PC-3 (cell line): Measurements from ENCODE around the gene ADAMTS15. TPM values are rescaled to one million over a fixed set of nuclear protein-coding genes. Genes with fewer than 3 reads are reported as not detected.

ENCODE experiments used
- ATAC-seq: fragments of 200-7000 bp; cut with Tn5 transposase; 2 replicates; pipeline ENCODE4 v1.9.1; 2020; ENCODE audit warnings: mild to moderate bottlenecking, moderate library complexity
- BruUV-seq: library from RNA; stranded (reverse); fragments of 400-500 nt; replicated peaks from 2 replicates; lab custom pipeline; 2021; lab: Mats Ljungman, UMichigan
- CTCF ChIA-PET: fragments of 300-600 bp; sonication (Branson Sonifier 250); formaldehyde crosslinking; loops from one replicate; lab custom pipeline; 2022; ENCODE audit warnings: antibody characterized with exemption; lab: Charles Lee
- POLR2A ChIA-PET: fragments of 300-600 bp; sonication (Branson Sonifier 250); formaldehyde crosslinking; loops from one replicate; lab custom pipeline; 2022; ENCODE audit warnings: antibody characterized with exemption; ENCODE audit not compliant: unreplicated experiment; lab: Charles Lee
- DNase-seq: peaks from one replicate; pipeline ENCODE4 v3.0.0-alpha.2; 2015
- H2AFZ ChIP-seq: fragments of 300-600 bp; sonication (generic); 2 replicates; pipeline ENCODE4 v1.6.0; 2016; ENCODE audit warnings: antibody characterized with exemption, low read length
- H3F3A ChIP-seq: fragments of 300-600 bp; sonication (generic); one replicate; pipeline ENCODE4 v1.6.0; 2017; ENCODE audit warnings: antibody characterized with exemption, low read length, control low read depth, mild to moderate bottlenecking; ENCODE audit not compliant: unreplicated experiment
- H3K27ac ChIP-seq: fragments of 300-600 bp; sonication (generic); 2 replicates; pipeline ENCODE4 v1.5.1; 2016; ENCODE audit warnings: mild to moderate bottlenecking, low read length
- H3K27me3 ChIP-seq: fragments of 300-600 bp; sonication (generic); 2 replicates; pipeline ENCODE4 v1.6.1; 2016; ENCODE audit warnings: low read length, mixed read lengths
- H3K36me3 ChIP-seq: fragments of 300-600 bp; sonication (generic); 2 replicates; pipeline ENCODE4 v1.6.1; 2016; ENCODE audit warnings: low read depth, mixed run types, low read length, mixed read lengths
- H3K4me1 ChIP-seq: fragments of 300-600 bp; sonication (generic); 2 replicates; pipeline ENCODE4 v1.5.1; 2016; ENCODE audit warnings: low read length; ENCODE audit not compliant: insufficient read depth
- H3K4me2 ChIP-seq: fragments of 300-600 bp; sonication (generic); 2 replicates; pipeline ENCODE4 v1.6.0; 2016; ENCODE audit warnings: low read length
- H3K4me3 ChIP-seq: fragments of 300-600 bp; sonication (generic); 2 replicates; pipeline ENCODE4 v1.5.1; 2016; ENCODE audit warnings: mild to moderate bottlenecking, low read length, mixed read lengths
- H3K79me2 ChIP-seq: fragments of 300-600 bp; sonication (generic); 2 replicates; pipeline ENCODE4 v1.6.1; 2017; ENCODE audit warnings: low read length, mixed read lengths
- H3K9ac ChIP-seq: fragments of 300-600 bp; sonication (generic); 2 replicates; pipeline ENCODE4 v1.6.0; 2016; ENCODE audit warnings: mild to moderate bottlenecking, low read length
- H3K9me2 ChIP-seq: fragments of 300-600 bp; sonication (generic); replicated peaks from 2 replicates; pipeline ENCODE4 v1.6.1; 2016; ENCODE audit warnings: mixed run types, low read length, mixed read lengths
- H3K9me3 ChIP-seq: fragments of 300-600 bp; sonication (generic); 2 replicates; pipeline ENCODE4 v1.6.1; 2016; ENCODE audit warnings: low read length, mixed read lengths
- H4K20me1 ChIP-seq: fragments of 300-600 bp; sonication (generic); 2 replicates; pipeline ENCODE4 v1.6.1; 2016; ENCODE audit warnings: low read length, mixed read lengths
- CTCF ChIP-seq: fragments of 300-600 bp; sonication (generic); conservative IDR thresholded peaks from 2 replicates; pipeline ENCODE4 v1.5.1; 2017; ENCODE audit warnings: antibody characterized with exemption, low read depth, mild to moderate bottlenecking, low read length
- EZH2 ChIP-seq: fragments of 300-600 bp; sonication (generic); IDR thresholded peaks from one replicate; pipeline ENCODE4 v1.6.1; 2017; ENCODE audit warnings: antibody characterized with exemption, mild to moderate bottlenecking, low read length; ENCODE audit not compliant: unreplicated experiment
- EZH2phosphoT487 ChIP-seq: fragments of 300-600 bp; sonication (generic); IDR thresholded peaks from 2 replicates; pipeline ENCODE4 v1.6.1; 2018; ENCODE audit warnings: mild to moderate bottlenecking, antibody characterized with exemption, low read length, borderline replicate concordance
- intact Hi-C: fragments of 100-400 bp; cut with micrococcal nuclease; formaldehyde crosslinking; loops from 2 replicates; pipeline ENCODE4 v1.9.0; 2023
- total RNA-seq: library from RNA; depleted of rRNA; stranded (reverse); fragments of >200 nt; gene quantifications from 2 replicates; pipeline ENCODE4 v1.2.3, GENCODE V29; 2014

The ADAMTS15 gene
- total RNA-seq, 1 experiment from 2014 or later = 16.8 TPM

- Histone ChIP-seq H3K9me3 (no peaks in the 10 kb centered on the region), H3K79me2 (no peaks in the 10 kb centered on the region; the same call in 1 of the 2 replicates), H4K20me1 (no peaks in the 10 kb centered on the region), H3K9ac (no peak overlapping the region), H3K4me3 (no peak overlapping the region), H3K27me3 (no peaks in the 10 kb centered on the region), H3K9me2 (no peaks in the 10 kb centered on the region), H3K27ac (no peak overlapping the region), H3K36me3 (peaks cover 29% of the 10 kb centered on the region), H3K4me1 (no peaks in the 10 kb centered on the region), H3K4me2 (no peak overlapping the region), H2AFZ (no peak overlapping the region), H3F3A (no peaks in the 10 kb centered on the region)
- BruUV-seq = no TSS peak
- DNase-seq (no peak), ATAC-seq (no peak)
- ChIA-PET CTCF (no interaction called here), POLR2A (no interaction called here)
- TF ChIP-seq EZH2phosphoT487 = no peak
- no peak for TF ChIP-seq EZH2
- TF ChIP-seq CTCF = no peak
- intact Hi-C loops = no loop called here
Measured at GRCh38 chr11:130465263-130465662, 16.8 kb downstream of the ADAMTS15 start.

- ATAC-seq (no peak), DNase-seq (no peak)
- Histone ChIP-seq H3F3A (no peaks in the 10 kb centered on the region), H3K27ac (no peak overlapping the region), H3K27me3 (no peaks in the 10 kb centered on the region), H2AFZ (no peak overlapping the region), H3K79me2 (no peaks in the 10 kb centered on the region), H3K9ac (no peak overlapping the region), H3K4me3 (no peak overlapping the region), H3K36me3 (peaks cover 37% of the 10 kb centered on the region), H3K9me3 (no peaks in the 10 kb centered on the region), H3K9me2 (no peaks in the 10 kb centered on the region), H3K4me2 (no peak overlapping the region), H4K20me1 (no peaks in the 10 kb centered on the region), H3K4me1 (no peaks in the 10 kb centered on the region)
- intact Hi-C loops = no loop called here
- POLR2A ChIA-PET = no interaction called here
- TF ChIP-seq EZH2 (no peak), EZH2phosphoT487 (no peak), CTCF (no peak)
- no TSS peak for BruUV-seq
- CTCF ChIA-PET = no interaction called here
Measured at GRCh38 chr11:130467116-130467900, 18.9 kb downstream of the ADAMTS15 start.

DNA sequence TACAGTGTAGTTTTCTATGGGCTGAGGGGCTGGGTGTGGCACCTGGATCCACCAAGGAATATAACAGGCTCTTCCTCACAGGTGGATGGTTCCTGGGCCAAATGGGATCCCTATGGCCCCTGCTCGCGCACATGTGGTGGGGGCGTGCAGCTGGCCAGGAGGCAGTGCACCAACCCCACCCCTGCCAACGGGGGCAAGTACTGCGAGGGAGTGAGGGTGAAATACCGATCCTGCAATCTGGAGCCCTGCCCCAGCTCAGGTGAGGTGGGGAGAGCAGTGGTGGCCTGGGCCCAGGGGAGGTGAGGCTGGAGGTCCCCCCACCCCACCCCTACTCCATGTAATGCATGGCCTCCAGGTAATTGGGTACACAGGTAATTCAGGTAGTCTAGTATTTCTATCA is 20.7 kb downstream of the ADAMTS15 start:
- DNase-seq (no peak), ATAC-seq (no peak)
- Histone ChIP-seq H3K4me3 (no peak overlapping the region), H3K9ac (no peak overlapping the region), H3K36me3 (peaks cover 31% of the 10 kb centered on the region), H2AFZ (no peak overlapping the region), H3K4me2 (no peak overlapping the region), H3F3A (no peaks in the 10 kb centered on the region), H3K9me2 (no peaks in the 10 kb centered on the region), H3K27me3 (no peaks in the 10 kb centered on the region), H3K4me1 (no peaks in the 10 kb centered on the region), H3K9me3 (no peaks in the 10 kb centered on the region), H4K20me1 (no peaks in the 10 kb centered on the region), H3K79me2 (no peaks in the 10 kb centered on the region), H3K27ac (no peak overlapping the region)
- POLR2A ChIA-PET = no interaction called here
- CTCF ChIA-PET = no interaction called here
- TF ChIP-seq EZH2 (no peak), EZH2phosphoT487 (no peak), CTCF (no peak)
- intact Hi-C loops = no loop called here
- BruUV-seq = no TSS peak
